Measurements from ENCODE around the gene MSL3B.
"Not testable (repeated sequence)": the region's sequence is repeated elsewhere in the genome, so short reads cannot be mapped to it uniquely, and the experiment has no call there.

Gene MSL3B

GRCh38 chr2:233867993-233868532, at the start of gene MSL3B:
TSS of gene MSL3B (minus strand) at chr2:233868386.
- peak within 1 kb of the TSS; percentile 88 to 90 for H3K4me3 ChIP-seq (ENCODE audit: low read depth in 1 of 2, low read length in 2 of 2)
- H3K9me3 ChIP-seq (ENCODE audit: control insufficient read depth in 1 of 2, low read length in 2 of 2), result peaks cover 0 to 3% of the 10 kb centered on the region in 2 donors
- no peaks in the 10 kb centered on the region for H3K4me1 ChIP-seq (ENCODE audit: control insufficient read depth in 1 of 2, insufficient read depth in 2 of 2, low read length in 2 of 2)
- peak within 1 kb of the TSS; percentile 63 to 84 for H3K9ac ChIP-seq (ENCODE audit: low read depth in 1 of 2, low read length in 2 of 2)
- peaks cover 4 to 14% of the 10 kb centered on the region in 2 donors for H3K27me3 ChIP-seq (ENCODE audit: control insufficient read depth in 1 of 2, insufficient read depth in 2 of 2, low read length in 2 of 2)
- peaks cover 0 to 8% of the 10 kb centered on the region in 2 donors for H3K36me3 ChIP-seq (ENCODE audit: control insufficient read depth in 1 of 2, insufficient read depth in 2 of 2, low read length in 2 of 2)
- H3K27ac ChIP-seq (ENCODE audit: low read depth, low read length), result no peak within 1 kb of the TSS

GRCh38 chr2:233917116-233917515, 48.9 kb upstream of the MSL3B start, which contains the start of gene TRPM8:
TSS of gene TRPM8 (plus strand) at chr2:233917373. CDS start at chr2:233926538, 9,165 bp downstream.
- H3K36me3 ChIP-seq (ENCODE audit: control insufficient read depth in 1 of 2, insufficient read depth in 2 of 2, low read length in 2 of 2), result no peaks in the 10 kb centered on the region
- no peak within 1 kb of the TSS for H3K4me3 ChIP-seq (ENCODE audit: low read depth in 1 of 2, low read length in 2 of 2)
- no peaks in the 10 kb centered on the region for H3K4me1 ChIP-seq (ENCODE audit: control insufficient read depth in 1 of 2, insufficient read depth in 2 of 2, low read length in 2 of 2)
- H3K27me3 ChIP-seq (ENCODE audit: control insufficient read depth in 1 of 2, insufficient read depth in 2 of 2, low read length in 2 of 2), result peaks cover 0 to 7% of the 10 kb centered on the region in 2 donors
- no peak within 1 kb of the TSS for H3K27ac ChIP-seq (ENCODE audit: low read depth, low read length)
- no peak within 1 kb of the TSS for H3K9ac ChIP-seq (ENCODE audit: low read depth in 1 of 2, low read length in 2 of 2)
- H3K9me3 ChIP-seq (ENCODE audit: control insufficient read depth in 1 of 2, low read length in 2 of 2), result no peaks in the 10 kb centered on the region

- H3K9ac ChIP-seq (ENCODE audit: low read depth in 1 of 2, low read length in 2 of 2), result no peak overlapping the region
- H3K36me3 ChIP-seq (ENCODE audit: control insufficient read depth in 1 of 2, insufficient read depth in 2 of 2, low read length in 2 of 2), result no peaks in the 10 kb centered on the region
- H3K9me3 ChIP-seq (ENCODE audit: control insufficient read depth in 1 of 2, low read length in 2 of 2), result no peaks in the 10 kb centered on the region
- no peak overlapping the region for H3K4me3 ChIP-seq (ENCODE audit: low read depth in 1 of 2, low read length in 2 of 2)
- no peak overlapping the region for H3K27ac ChIP-seq (ENCODE audit: low read depth, low read length)
- H3K27me3 ChIP-seq (ENCODE audit: control insufficient read depth in 1 of 2, insufficient read depth in 2 of 2, low read length in 2 of 2), result peaks cover 0 to 7% of the 10 kb centered on the region in 2 donors
- H3K4me1 ChIP-seq (ENCODE audit: control insufficient read depth in 1 of 2, insufficient read depth in 2 of 2, low read length in 2 of 2), result no peaks in the 10 kb centered on the region
Observed at GRCh38 chr2:233915128-233915527, 46.9 kb upstream of the MSL3B start.

- H3K27me3 ChIP-seq (ENCODE audit: control insufficient read depth in 1 of 2, insufficient read depth in 2 of 2, low read length in 2 of 2), result peaks cover 0 to 7% of the 10 kb centered on the region in 2 donors
- H3K36me3 ChIP-seq (ENCODE audit: control insufficient read depth in 1 of 2, insufficient read depth in 2 of 2, low read length in 2 of 2), result no peaks in the 10 kb centered on the region
- H3K4me3 ChIP-seq (ENCODE audit: low read depth in 1 of 2, low read length in 2 of 2), result no peak overlapping the region
- no peaks in the 10 kb centered on the region for H3K9me3 ChIP-seq (ENCODE audit: control insufficient read depth in 1 of 2, low read length in 2 of 2)
- H3K4me1 ChIP-seq (ENCODE audit: control insufficient read depth in 1 of 2, insufficient read depth in 2 of 2, low read length in 2 of 2), result no peaks in the 10 kb centered on the region
- no peak overlapping the region for H3K27ac ChIP-seq (ENCODE audit: low read depth, low read length)
- no peak overlapping the region for H3K9ac ChIP-seq (ENCODE audit: low read depth in 1 of 2, low read length in 2 of 2)
Observed at GRCh38 chr2:233912691-233913423, 44.7 kb upstream of the MSL3B start.

GRCh38 chr2:233907627-233908026, 39.4 kb upstream of the MSL3B start:
- Histone ChIP-seq H3K27me3 (ENCODE audit: control insufficient read depth in 1 of 2, insufficient read depth in 2 of 2, low read length in 2 of 2) (no peaks in the 10 kb centered on the region), H3K4me3 (ENCODE audit: low read depth in 1 of 2, low read length in 2 of 2) (no peak overlapping the region), H3K36me3 (ENCODE audit: control insufficient read depth in 1 of 2, insufficient read depth in 2 of 2, low read length in 2 of 2) (no peaks in the 10 kb centered on the region), H3K9ac (ENCODE audit: low read depth in 1 of 2, low read length in 2 of 2) (no peak overlapping the region), H3K4me1 (ENCODE audit: control insufficient read depth in 1 of 2, insufficient read depth in 2 of 2, low read length in 2 of 2) (peaks cover 8 to 13% of the 10 kb centered on the region in 2 donors), H3K27ac (ENCODE audit: low read depth, low read length) (no peak overlapping the region), H3K9me3 (ENCODE audit: control insufficient read depth in 1 of 2, low read length in 2 of 2) (no peaks in the 10 kb centered on the region)

- no peak overlapping the region for H3K27ac ChIP-seq (ENCODE audit: low read depth, low read length)
- no peak overlapping the region for H3K9ac ChIP-seq (ENCODE audit: low read depth in 1 of 2, low read length in 2 of 2)
- no peaks in the 10 kb centered on the region for H3K9me3 ChIP-seq (ENCODE audit: control insufficient read depth in 1 of 2, low read length in 2 of 2)
- H3K27me3 ChIP-seq (ENCODE audit: control insufficient read depth in 1 of 2, insufficient read depth in 2 of 2, low read length in 2 of 2), result peaks cover 0 to 2% of the 10 kb centered on the region in 2 donors
- no peaks in the 10 kb centered on the region for H3K36me3 ChIP-seq (ENCODE audit: control insufficient read depth in 1 of 2, insufficient read depth in 2 of 2, low read length in 2 of 2)
- no peak overlapping the region for H3K4me3 ChIP-seq (ENCODE audit: low read depth in 1 of 2, low read length in 2 of 2)
- H3K4me1 ChIP-seq (ENCODE audit: control insufficient read depth in 1 of 2, insufficient read depth in 2 of 2, low read length in 2 of 2), result peaks cover 8 to 21% of the 10 kb centered on the region in 2 donors
Observed at GRCh38 chr2:233905945-233906344, 37.8 kb upstream of the MSL3B start.

GRCh38 chr2:233901884-233902283, 33.7 kb upstream of the MSL3B start:
- H3K9ac ChIP-seq (ENCODE audit: low read depth in 1 of 2, low read length in 2 of 2), result no peak overlapping the region
- H3K27ac ChIP-seq (ENCODE audit: low read depth, low read length), result no peak overlapping the region
- H3K36me3 ChIP-seq (ENCODE audit: control insufficient read depth in 1 of 2, insufficient read depth in 2 of 2, low read length in 2 of 2), result no peaks in the 10 kb centered on the region
- peaks cover 8 to 21% of the 10 kb centered on the region in 2 donors for H3K4me1 ChIP-seq (ENCODE audit: control insufficient read depth in 1 of 2, insufficient read depth in 2 of 2, low read length in 2 of 2)
- H3K4me3 ChIP-seq (ENCODE audit: low read depth in 1 of 2, low read length in 2 of 2), result no peak overlapping the region
- no peaks in the 10 kb centered on the region for H3K9me3 ChIP-seq (ENCODE audit: control insufficient read depth in 1 of 2, low read length in 2 of 2)
- H3K27me3 ChIP-seq (ENCODE audit: control insufficient read depth in 1 of 2, insufficient read depth in 2 of 2, low read length in 2 of 2), result peaks cover 0 to 2% of the 10 kb centered on the region in 2 donors

GRCh38 chr2:233901367-233901766, 33.2 kb upstream of the MSL3B start:
- Histone ChIP-seq H3K9ac (ENCODE audit: low read depth in 1 of 2, low read length in 2 of 2) (no peak overlapping the region), H3K36me3 (ENCODE audit: control insufficient read depth in 1 of 2, insufficient read depth in 2 of 2, low read length in 2 of 2) (no peaks in the 10 kb centered on the region), H3K27ac (ENCODE audit: low read depth, low read length) (no peak overlapping the region), H3K27me3 (ENCODE audit: control insufficient read depth in 1 of 2, insufficient read depth in 2 of 2, low read length in 2 of 2) (peaks cover 0 to 2% of the 10 kb centered on the region in 2 donors), H3K4me1 (ENCODE audit: control insufficient read depth in 1 of 2, insufficient read depth in 2 of 2, low read length in 2 of 2) (peaks cover 8 to 20% of the 10 kb centered on the region in 2 donors), H3K4me3 (ENCODE audit: low read depth in 1 of 2, low read length in 2 of 2) (no peak overlapping the region), H3K9me3 (ENCODE audit: control insufficient read depth in 1 of 2, low read length in 2 of 2) (no peaks in the 10 kb centered on the region)

- H3K27ac ChIP-seq (ENCODE audit: low read depth, low read length); H3K27me3 ChIP-seq (ENCODE audit: control insufficient read depth in 1 of 2, insufficient read depth in 2 of 2, low read length in 2 of 2): not testable (repeated sequence)
Observed at GRCh38 chr2:233896253-233896652, 28.1 kb upstream of the MSL3B start.

GRCh38 chr2:233892793-233893192, 24.6 kb upstream of the MSL3B start:
- H3K9me3 ChIP-seq (ENCODE audit: control insufficient read depth in 1 of 2, low read length in 2 of 2), result no peaks in the 10 kb centered on the region
- H3K27ac ChIP-seq (ENCODE audit: low read depth, low read length), result no peak overlapping the region
- peaks cover 5 to 11% of the 10 kb centered on the region in 2 donors for H3K27me3 ChIP-seq (ENCODE audit: control insufficient read depth in 1 of 2, insufficient read depth in 2 of 2, low read length in 2 of 2)
- no peaks in the 10 kb centered on the region for H3K36me3 ChIP-seq (ENCODE audit: control insufficient read depth in 1 of 2, insufficient read depth in 2 of 2, low read length in 2 of 2)
- H3K4me1 ChIP-seq (ENCODE audit: control insufficient read depth in 1 of 2, insufficient read depth in 2 of 2, low read length in 2 of 2), result no peaks in the 10 kb centered on the region
- no peak overlapping the region for H3K4me3 ChIP-seq (ENCODE audit: low read depth in 1 of 2, low read length in 2 of 2)
- H3K9ac ChIP-seq (ENCODE audit: low read depth in 1 of 2, low read length in 2 of 2), result no peak overlapping the region

More at GRCh38 chr2:233896253-233896652, 28.1 kb upstream of the MSL3B start:
- H3K9me3 ChIP-seq (ENCODE audit: control insufficient read depth in 1 of 2, low read length in 2 of 2); H3K9ac ChIP-seq (ENCODE audit: low read depth in 1 of 2, low read length in 2 of 2); H3K36me3 ChIP-seq (ENCODE audit: control insufficient read depth in 1 of 2, insufficient read depth in 2 of 2, low read length in 2 of 2); H3K4me3 ChIP-seq (ENCODE audit: low read depth in 1 of 2, low read length in 2 of 2); H3K4me1 ChIP-seq (ENCODE audit: control insufficient read depth in 1 of 2, insufficient read depth in 2 of 2, low read length in 2 of 2): not testable (repeated sequence)
